Peyer's patch (tissue), 4 donors: ENCODE data around the gene TCEA2.

Source experiments
- CTCF ChIP-seq, 6 experiments: fragments of 450-650 bp in 4 of 6; fragments of 200-600 bp in 2 of 6; sonication (generic) in 1 of 6; IDR thresholded peaks; one replicate each; pipeline ENCODE4 v1.5.1; 2017 to 2019; ENCODE audit warnings: antibody characterized with exemption in 6 of 6, mild to moderate bottlenecking in 3 of 6, moderate library complexity in 1 of 6
- POLR2A ChIP-seq, 2 donors: fragments of 450-650 bp; IDR thresholded peaks; one replicate each; pipeline ENCODE4 v1.5.1; 2017; ENCODE audit warnings: antibody characterized with exemption in 2 of 2, mild to moderate bottlenecking in 2 of 2, moderate library complexity in 2 of 2

GRCh38 chr20:64106435-64106961 is 43.5 kb downstream of the TCEA2 start:
- no peak for TF ChIP-seq CTCF (IDR thresholded peaks at IDR 0.05)
- no peak for TF ChIP-seq POLR2A (IDR thresholded peaks at IDR 0.05)
